Loucy (cell line): ENCODE data around the gene PCDHB6.
"Not testable (repeated sequence)": the region's sequence is repeated elsewhere in the genome, so short reads cannot be mapped to it uniquely, and the experiment has no call there.

Experiments used
- H2AFZ ChIP-seq: fragments of 200-600 bp; sonication (generic); 2 replicates; pipeline ENCODE4 v1.6.0; 2016; ENCODE audit warnings: antibody characterized with exemption, mild to moderate bottlenecking, low read length, moderate library complexity
- H3F3A ChIP-seq: fragments of 200-600 bp; 2 replicates; pipeline ENCODE4 v1.6.0; 2016; ENCODE audit warnings: antibody characterized with exemption, low read depth, mild to moderate bottlenecking
- H3K27me3 ChIP-seq: fragments of 200-600 bp; sonication (generic); 2 replicates; pipeline ENCODE4 v1.6.1; 2014; ENCODE audit warnings: low read length, mild to moderate bottlenecking; ENCODE audit not compliant: insufficient read depth, poor library complexity, severe bottlenecking
- H3K36me3 ChIP-seq: fragments of 200-600 bp; sonication (generic); 2 replicates; pipeline ENCODE4 v1.6.1; 2016; ENCODE audit warnings: low read length; ENCODE audit not compliant: insufficient read depth
- H3K4me1 ChIP-seq: fragments of 200-600 bp; sonication (generic); 2 replicates; pipeline ENCODE4 v1.5.1; 2014; ENCODE audit warnings: low read length, mild to moderate bottlenecking; ENCODE audit not compliant: insufficient read depth, poor library complexity, severe bottlenecking
- H3K4me2 ChIP-seq: fragments of 200-600 bp; sonication (generic); 2 replicates; pipeline ENCODE4 v1.6.0; 2014; ENCODE audit warnings: antibody characterized with exemption, low read length, low read depth, mild to moderate bottlenecking; ENCODE audit not compliant: poor library complexity, severe bottlenecking
- H3K4me3 ChIP-seq: fragments of 200-600 bp; sonication (generic); 2 replicates; pipeline ENCODE4 v1.5.1; 2014; ENCODE audit warnings: low read length, mild to moderate bottlenecking, mixed read lengths; ENCODE audit not compliant: poor library complexity, severe bottlenecking
- H3K79me2 ChIP-seq: fragments of 200-600 bp; sonication (generic); 2 replicates; pipeline ENCODE4 v1.6.1; 2014; ENCODE audit warnings: low read length; ENCODE audit not compliant: insufficient read depth
- H3K9ac ChIP-seq: fragments of 200-600 bp; sonication (generic); 2 replicates; pipeline ENCODE4 v1.6.0; 2014; ENCODE audit warnings: mild to moderate bottlenecking, low read depth, low read length, moderate library complexity; ENCODE audit not compliant: poor library complexity, severe bottlenecking
- H3K9me2 ChIP-seq: fragments of 200-600 bp; sonication (generic); replicated peaks from 2 replicates; pipeline ENCODE4 v1.6.1; 2016; ENCODE audit warnings: low read depth, low read length, mixed read lengths
- H3K9me3 ChIP-seq: fragments of 200-600 bp; sonication (generic); 2 replicates; pipeline ENCODE4 v1.6.1; 2014; ENCODE audit warnings: mild to moderate bottlenecking, antibody characterized with exemption, low read length, low read depth; ENCODE audit not compliant: insufficient read depth
- H4K20me1 ChIP-seq: fragments of 200-600 bp; sonication (generic); 2 replicates; pipeline ENCODE4 v1.6.0; 2014; ENCODE audit warnings: antibody characterized with exemption, low read length, mild to moderate bottlenecking; ENCODE audit not compliant: insufficient read depth, poor library complexity, severe bottlenecking
- CTCF ChIP-seq: fragments of 200-600 bp; sonication (generic); conservative IDR thresholded peaks from 2 replicates; pipeline ENCODE4 v1.5.1; 2014; ENCODE audit warnings: mild to moderate bottlenecking, antibody characterized with exemption, low read length
- EZH2phosphoT487 ChIP-seq: fragments of 200-600 bp; IDR thresholded peaks from 2 replicates; pipeline ENCODE4 v1.6.1; 2018; ENCODE audit warnings: antibody characterized with exemption, mild to moderate bottlenecking, moderate library complexity, borderline replicate concordance

PCDHB6 gene

GRCh38 chr5:141152096-141152495 is 2.2 kb downstream of the PCDHB6 start:
- H3K4me3 ChIP-seq, H3K4me1 ChIP-seq, H3K9me2 ChIP-seq, H3K79me2 ChIP-seq, H2AFZ ChIP-seq, H3K9ac ChIP-seq, H3K4me2 ChIP-seq, H3F3A ChIP-seq, H3K36me3 ChIP-seq, H4K20me1 ChIP-seq, H3K27me3 ChIP-seq, H3K9me3 ChIP-seq: not testable (repeated sequence)

GRCh38 chr5:141155540-141156374 is 5.9 kb downstream of the PCDHB6 start:
- Histone ChIP-seq H3K4me2 (no peak overlapping the region), H3K79me2 (no peaks in the 10 kb centered on the region), H3K9me3 (0 out of 2 replicates have a peak, but pooled peaks cover 4% of the 10 kb centered on the region), H3K9me2 (no peaks in the 10 kb centered on the region), H3F3A (no peaks in the 10 kb centered on the region), H4K20me1 (no peaks in the 10 kb centered on the region), H3K36me3 (no peaks in the 10 kb centered on the region), H3K4me3 (no peak overlapping the region), H3K4me1 (no peaks in the 10 kb centered on the region), H3K27me3 (no peaks in the 10 kb centered on the region), H3K9ac (no peak overlapping the region), H2AFZ (no peak overlapping the region)
- TF ChIP-seq EZH2phosphoT487 (no peak), CTCF (peak; percentile 37)

GRCh38 chr5:141157356-141157755 is 7.5 kb downstream of the PCDHB6 start:
- H4K20me1 ChIP-seq, H2AFZ ChIP-seq, H3K9me2 ChIP-seq, H3K9ac ChIP-seq, H3K27me3 ChIP-seq, H3K4me3 ChIP-seq, H3K9me3 ChIP-seq, H3K4me2 ChIP-seq, H3K4me1 ChIP-seq, H3K36me3 ChIP-seq, H3F3A ChIP-seq, H3K79me2 ChIP-seq: not testable (repeated sequence)

- not testable (repeated sequence) for H3K79me2 ChIP-seq, H3K4me1 ChIP-seq, H3K9ac ChIP-seq, H4K20me1 ChIP-seq, H3K4me2 ChIP-seq, H2AFZ ChIP-seq, H3F3A ChIP-seq, H3K36me3 ChIP-seq, H3K4me3 ChIP-seq, H3K9me2 ChIP-seq, H3K27me3 ChIP-seq, H3K9me3 ChIP-seq
Observed at GRCh38 chr5:141157901-141158300, 8.0 kb downstream of the PCDHB6 start.
